Measurements from ENCODE around the gene AKR1C8. TPM values are rescaled to one million over a fixed set of nuclear protein-coding genes. Genes with fewer than 3 reads are reported as not detected.

Gene AKR1C8
- total and polyA plus RNA-seq, 2 donors (not counting 3 experiments of a cell fraction or from before 2014, with no cell fraction given), result not detected

- Histone ChIP-seq H3K27ac (ENCODE audit: insufficient read depth, low read depth, low read length) (no peak within 1 kb of the TSS), H3K9me1 (replicated peaks; ENCODE audit: control insufficient read depth, extremely low read depth, insufficient read depth, low read length) (no peaks in the 10 kb centered on the region), H3K4me2 (ENCODE audit: insufficient read depth, low read length) (no peak within 1 kb of the TSS), H3K9ac (replicated peaks; ENCODE audit: extremely low read depth, insufficient read depth, low read length) (no peak within 1 kb of the TSS), H4K20me1 (replicated peaks; ENCODE audit: control insufficient read depth, extremely low read depth, insufficient read depth, low read length) (no peaks in the 10 kb centered on the region), H2AFZ (ENCODE audit: low read depth, low read length) (no peak within 1 kb of the TSS), H3K36me3 (ENCODE audit: control insufficient read depth in 2 of 2, extremely low read depth in 1 of 2, insufficient read depth in 2 of 2, low read length in 2 of 2) (no peaks in the 10 kb centered on the region), H3K9me3 (replicated peaks; ENCODE audit: control insufficient read depth, insufficient read depth, low read length) (no peaks in the 10 kb centered on the region), H3K4me3 (replicated peaks in 1 of 3; ENCODE audit: insufficient read depth in 1 of 3, low read depth in 1 of 3, low read length in 3 of 3) (no peak within 1 kb of the TSS), H3K27me3 (ENCODE audit: control insufficient read depth in 2 of 2, insufficient read depth in 2 of 2, low read length in 2 of 2) (no peaks in the 10 kb centered on the region), H3K4me1 (ENCODE audit: control insufficient read depth, extremely low read depth, insufficient read depth, low read length) (no peaks in the 10 kb centered on the region), H3K79me2 (ENCODE audit: control insufficient read depth, insufficient read depth, low read length) (no peaks in the 10 kb centered on the region)
- no peak for FAIRE-seq
- POLR2A ChIA-PET, result no interaction called here
- intact Hi-C loops (cut with micrococcal nuclease), result no loop called here
- BruUV-seq (replicated peaks), result no TSS peak
- dilution Hi-C loops (cut with MboI; ENCODE audit: extremely low pct_ligation_motif_present, low sequenced_read_pairs), result no loop called here
- DNase-seq (ENCODE audit: low read depth, low spot score), result no peak
- CTCF ChIA-PET, result interaction anchor here (1.1 to 1.8 kb wide), 2 partner anchors 10 to 27 kb away, joined by 3 to 4 read pairs; no protein-coding TSS in a partner anchor
- TF ChIP-seq GATA2 (IDR thresholded peaks at IDR 0.05; ENCODE audit: insufficient read depth, insufficient read length, low read depth, low read length) (no peak), EZH2 (IDR thresholded peaks at IDR 0.05; ENCODE audit: borderline replicate concordance, low read depth, low read length, severe bottlenecking) (no peak), MYC (IDR thresholded peaks at IDR 0.05; ENCODE audit: low read depth, low read length) (no peak), MAX (IDR thresholded peaks at IDR 0.05; ENCODE audit: insufficient read depth, insufficient read length) (no peak), POLR2AphosphoS5 (IDR thresholded peaks at IDR 0.05; ENCODE audit: insufficient read depth, low read depth, low read length) (no peak), CTCF (IDR thresholded peaks at IDR 0.05; ENCODE audit: extremely low read depth in 1 of 2, insufficient read depth in 1 of 2, low read depth in 1 of 2, low read length in 2 of 2) (no peak), FOS (IDR thresholded peaks at IDR 0.05; ENCODE audit: borderline replicate concordance, insufficient read depth, low read length) (no peak), JUN (IDR thresholded peaks at IDR 0.05; ENCODE audit: borderline replicate concordance, insufficient read depth, insufficient read length, low read depth) (no peak), POLR2A (IDR thresholded peaks at IDR 0.05; ENCODE audit: low read depth, low read length) (no peak)
Observed at GRCh38 chr10:5196702-5197113, 11.8 kb upstream of the AKR1C8 start, which contains the start of gene AKR1C4. TSS of gene AKR1C4 (plus strand) at chr10:5196837. CDS start at chr10:5196868, 31 bp downstream.
